ENCODE measurements around the gene SEPTIN6.

The SEPTIN6 gene

DNA sequence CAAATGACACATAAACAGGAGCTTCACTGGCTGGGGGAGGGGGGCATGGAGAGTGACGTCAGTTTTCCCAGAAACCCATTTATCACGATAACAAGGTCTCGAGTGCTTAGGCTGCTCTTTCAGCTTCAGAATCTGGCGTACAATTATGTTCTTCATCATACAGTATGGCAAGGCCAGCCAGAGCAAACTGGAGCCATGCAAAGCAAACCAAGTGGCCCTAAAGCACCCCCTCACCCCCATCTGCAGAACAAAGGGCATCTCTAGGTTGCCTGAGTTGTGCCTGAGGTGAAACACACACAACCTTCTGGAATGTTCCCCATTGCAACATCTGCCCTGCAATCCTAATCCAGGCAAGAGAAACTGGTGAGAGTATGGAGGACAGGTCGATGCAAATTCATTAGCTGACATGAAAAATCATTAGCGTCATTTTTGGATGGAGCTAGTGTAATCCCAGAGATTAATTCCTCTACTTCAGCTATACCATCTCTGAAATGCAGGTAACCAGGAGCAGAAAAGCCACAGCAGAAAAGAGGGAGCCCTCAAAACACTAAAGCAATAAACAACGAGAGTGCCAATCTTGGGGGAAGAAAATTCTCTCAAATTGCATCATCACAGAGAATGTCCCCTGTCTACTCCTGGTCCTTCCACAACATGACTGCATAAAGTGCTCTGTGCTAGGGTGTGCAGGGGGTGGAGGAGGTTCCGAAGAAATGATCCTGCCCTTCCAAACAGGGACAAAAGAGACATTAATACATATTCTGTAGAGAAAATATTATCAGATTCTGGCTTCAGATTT lies 1.8 kb downstream of the SEPTIN6 start:
- Histone ChIP-seq H3K36me3 (ENCODE audit: control insufficient read depth in 1 of 2, insufficient read depth in 2 of 2, low read length in 2 of 2) (no peaks in the 10 kb centered on the region), H2BK120ac (ENCODE audit: insufficient read depth, low read length, poor library complexity) (peak overlapping the region; percentile 7), H3K9me3 (ENCODE audit: insufficient read depth, low read depth, low read length) (no peaks in the 10 kb centered on the region), H4K8ac (ENCODE audit: low read depth, low read length) (no peak overlapping the region), H3K4me2 (ENCODE audit: low read length) (peak overlapping the region; percentile 45), H2AFZ (ENCODE audit: insufficient read depth, low read length, poor library complexity) (no peak overlapping the region), H3K79me1 (ENCODE audit: low read length) (peaks cover 10% of the 10 kb centered on the region), H3K23ac (ENCODE audit: low read length) (no peak overlapping the region), H3K14ac (ENCODE audit: low read length) (no peak overlapping the region), H3K79me2 (ENCODE audit: control insufficient read depth, insufficient read depth, low read length, poor library complexity) (peaks cover 10% of the 10 kb centered on the region), H4K12ac (ENCODE audit: low read depth, low read length) (no peak overlapping the region), H3K4me3 (ENCODE audit: low read depth, low read length) (no peak overlapping the region), H3K9ac (ENCODE audit: low read length) (no peak overlapping the region), H2AK5ac (ENCODE audit: low read length) (no peak overlapping the region), H3K4me1 (ENCODE audit: control insufficient read depth in 1 of 2, insufficient read depth in 2 of 2, low read length in 2 of 2) (peaks cover 3 to 15% of the 10 kb centered on the region in 2 experiments), H3K4ac (ENCODE audit: low read depth, low read length) (peak overlapping the region; percentile 14), H2BK5ac (ENCODE audit: low read depth, low read length, poor library complexity) (peak overlapping the region; percentile 57), H4K91ac (ENCODE audit: low read depth, low read length) (no peak overlapping the region), H2BK12ac (ENCODE audit: low read length) (no peak overlapping the region), H3K27ac (ENCODE audit: low read depth, low read length) (peak overlapping the region; percentile 84), H3K18ac (ENCODE audit: low read length) (no peak overlapping the region), H3K27me3 (ENCODE audit: insufficient read depth, low read length) (no peaks in the 10 kb centered on the region)
- peak; percentile 52 to 70 for DNase-seq
- no CpG with 5 or more reads among the region's 8 CpGs for WGBS (ENCODE audit: extremely low coverage, insufficient coverage, insufficient read length)

- Histone ChIP-seq H2AFZ (ENCODE audit: insufficient read depth, low read length, poor library complexity) (no peak overlapping the region), H3K4me2 (ENCODE audit: low read length) (no peak overlapping the region), H3K4ac (ENCODE audit: low read depth, low read length) (peak overlapping the region; percentile 76), H3K27me3 (ENCODE audit: insufficient read depth, low read length) (no peaks in the 10 kb centered on the region), H3K4me1 (ENCODE audit: control insufficient read depth in 1 of 2, insufficient read depth in 2 of 2, low read length in 2 of 2) (peaks cover 1 to 18% of the 10 kb centered on the region in 2 experiments), H2AK5ac (ENCODE audit: low read length) (no peak overlapping the region), H4K8ac (ENCODE audit: low read depth, low read length) (no peak overlapping the region), H4K91ac (ENCODE audit: low read depth, low read length) (no peak overlapping the region), H3K27ac (ENCODE audit: low read depth, low read length) (no peak overlapping the region), H2BK120ac (ENCODE audit: insufficient read depth, low read length, poor library complexity) (no peak overlapping the region), H3K79me1 (ENCODE audit: low read length) (peaks cover 15% of the 10 kb centered on the region), H3K4me3 (ENCODE audit: low read depth, low read length) (no peak overlapping the region), H3K14ac (ENCODE audit: low read length) (no peak overlapping the region), H3K9ac (ENCODE audit: low read length) (no peak overlapping the region), H3K79me2 (ENCODE audit: control insufficient read depth, insufficient read depth, low read length, poor library complexity) (peaks cover 10% of the 10 kb centered on the region), H3K18ac (ENCODE audit: low read length) (no peak overlapping the region), H2BK5ac (ENCODE audit: low read depth, low read length, poor library complexity) (no peak overlapping the region), H3K36me3 (ENCODE audit: control insufficient read depth in 1 of 2, insufficient read depth in 2 of 2, low read length in 2 of 2) (no peaks in the 10 kb centered on the region), H2BK12ac (ENCODE audit: low read length) (no peak overlapping the region), H3K9me3 (ENCODE audit: insufficient read depth, low read depth, low read length) (no peaks in the 10 kb centered on the region), H4K12ac (ENCODE audit: low read depth, low read length) (no peak overlapping the region), H3K23ac (ENCODE audit: low read length) (no peak overlapping the region)
- no CpG with 5 or more reads among the region's 4 CpGs for WGBS (ENCODE audit: extremely low coverage, insufficient coverage, insufficient read length)
- DNase-seq = no peak
Observed at GRCh38 chrX:119688911-119689321, 4.1 kb downstream of the SEPTIN6 start.

- no peaks in the 10 kb centered on the region for H3K27me3 ChIP-seq (ENCODE audit: insufficient read depth, low read length)
- no CpG with 5 or more reads among the region's 5 CpGs for WGBS (ENCODE audit: extremely low coverage, insufficient coverage, insufficient read length)
- H3K9me3 ChIP-seq (ENCODE audit: insufficient read depth, low read depth, low read length) = no peaks in the 10 kb centered on the region
- H3K36me3 ChIP-seq (ENCODE audit: control insufficient read depth in 1 of 2, insufficient read depth in 2 of 2, low read length in 2 of 2) = no peaks in the 10 kb centered on the region
- no peak overlapping the region for H3K4me2 ChIP-seq (ENCODE audit: low read length)
- no peak overlapping the region for H3K23ac ChIP-seq (ENCODE audit: low read length)
- H3K9ac ChIP-seq (ENCODE audit: low read length) = no peak overlapping the region
- H3K4me1 ChIP-seq (ENCODE audit: control insufficient read depth in 1 of 2, insufficient read depth in 2 of 2, low read length in 2 of 2) = peaks cover 2 to 14% of the 10 kb centered on the region in 2 experiments
- H4K91ac ChIP-seq (ENCODE audit: low read depth, low read length) = no peak overlapping the region
- no peak overlapping the region for H3K4me3 ChIP-seq (ENCODE audit: low read depth, low read length)
- no peak overlapping the region for H2BK120ac ChIP-seq (ENCODE audit: insufficient read depth, low read length, poor library complexity)
- peak overlapping the region; percentile 83 for H3K4ac ChIP-seq (ENCODE audit: low read depth, low read length)
- H2AK5ac ChIP-seq (ENCODE audit: low read length) = no peak overlapping the region
- no peak overlapping the region for H4K12ac ChIP-seq (ENCODE audit: low read depth, low read length)
- H2BK12ac ChIP-seq (ENCODE audit: low read length) = no peak overlapping the region
- no peak for DNase-seq
- peaks cover 9% of the 10 kb centered on the region for H3K79me2 ChIP-seq (ENCODE audit: control insufficient read depth, insufficient read depth, low read length, poor library complexity)
- H3K18ac ChIP-seq (ENCODE audit: low read length) = no peak overlapping the region
- H3K27ac ChIP-seq (ENCODE audit: low read depth, low read length) = no peak overlapping the region
- no peak overlapping the region for H3K14ac ChIP-seq (ENCODE audit: low read length)
- H4K8ac ChIP-seq (ENCODE audit: low read depth, low read length) = no peak overlapping the region
- peaks cover 12% of the 10 kb centered on the region for H3K79me1 ChIP-seq (ENCODE audit: low read length)
- H2AFZ ChIP-seq (ENCODE audit: insufficient read depth, low read length, poor library complexity) = no peak overlapping the region
- no peak overlapping the region for H2BK5ac ChIP-seq (ENCODE audit: low read depth, low read length, poor library complexity)
Observed at GRCh38 chrX:119687661-119688413, 5.1 kb downstream of the SEPTIN6 start.

- no peak overlapping the region for H2AK5ac ChIP-seq (ENCODE audit: low read length)
- DNase-seq = no peak
- no peaks in the 10 kb centered on the region for H3K27me3 ChIP-seq (ENCODE audit: insufficient read depth, low read length)
- H4K91ac ChIP-seq (ENCODE audit: low read depth, low read length) = no peak overlapping the region
- H2BK120ac ChIP-seq (ENCODE audit: insufficient read depth, low read length, poor library complexity) = no peak overlapping the region
- H4K12ac ChIP-seq (ENCODE audit: low read depth, low read length) = no peak overlapping the region
- H3K36me3 ChIP-seq (ENCODE audit: control insufficient read depth in 1 of 2, insufficient read depth in 2 of 2, low read length in 2 of 2) = peaks cover 0 to 3% of the 10 kb centered on the region in 2 experiments
- no peak overlapping the region for H3K4me3 ChIP-seq (ENCODE audit: low read depth, low read length)
- peaks cover 5% of the 10 kb centered on the region for H3K79me1 ChIP-seq (ENCODE audit: low read length)
- no peak overlapping the region for H3K23ac ChIP-seq (ENCODE audit: low read length)
- no peak overlapping the region for H2BK12ac ChIP-seq (ENCODE audit: low read length)
- H3K9me3 ChIP-seq (ENCODE audit: insufficient read depth, low read depth, low read length) = no peaks in the 10 kb centered on the region
- H3K14ac ChIP-seq (ENCODE audit: low read length) = no peak overlapping the region
- H3K4me1 ChIP-seq (ENCODE audit: control insufficient read depth in 1 of 2, insufficient read depth in 2 of 2, low read length in 2 of 2) = peaks cover 2 to 14% of the 10 kb centered on the region in 2 experiments
- H2BK5ac ChIP-seq (ENCODE audit: low read depth, low read length, poor library complexity) = no peak overlapping the region
- H3K4me2 ChIP-seq (ENCODE audit: low read length) = no peak overlapping the region
- peaks cover 4% of the 10 kb centered on the region for H3K79me2 ChIP-seq (ENCODE audit: control insufficient read depth, insufficient read depth, low read length, poor library complexity)
- no peak overlapping the region for H3K9ac ChIP-seq (ENCODE audit: low read length)
- H3K18ac ChIP-seq (ENCODE audit: low read length) = no peak overlapping the region
- no peak overlapping the region for H4K8ac ChIP-seq (ENCODE audit: low read depth, low read length)
- H3K4ac ChIP-seq (ENCODE audit: low read depth, low read length) = no peak overlapping the region
- no peak overlapping the region for H2AFZ ChIP-seq (ENCODE audit: insufficient read depth, low read length, poor library complexity)
- no CpG with 5 or more reads among the region's 12 CpGs for WGBS (ENCODE audit: extremely low coverage, insufficient coverage, insufficient read length)
- H3K27ac ChIP-seq (ENCODE audit: low read depth, low read length) = peak overlapping the region; percentile 85
Observed at GRCh38 chrX:119686087-119686691, 6.8 kb downstream of the SEPTIN6 start.
